Aorta (tissue), 5 donors: ENCODE measurements around the gene MKNK1. TPM values are rescaled to one million over a fixed set of nuclear protein-coding genes. Genes with fewer than 3 reads are reported as not detected.

Experiments
- ATAC-seq: fragments of 200-7000 bp; cut with Tn5 transposase; one replicate; pipeline ENCODE4 v1.9.1; 2022; ENCODE audit warnings: moderate library complexity; ENCODE audit not compliant: low FRiP score
- DNase-seq, 2 donors: peaks; one replicate each; pipeline ENCODE4 v3.0.0-alpha.2; 2020
- H3K27ac ChIP-seq, 2 donors: one replicate each; pipeline ENCODE4 v1.5.1; 2013; ENCODE audit warnings: low read length in 2 of 2, mild to moderate bottlenecking in 2 of 2, moderate library complexity in 2 of 2, control low read depth in 1 of 2, inconsistent platforms in 1 of 2, low read depth in 1 of 2
- H3K27me3 ChIP-seq, 2 donors: one replicate each; pipeline ENCODE4 v1.6.1; 2013; ENCODE audit warnings: control low read depth in 1 of 2, low read length in 1 of 2, mild to moderate bottlenecking in 1 of 2, moderate library complexity in 1 of 2; ENCODE audit not compliant: insufficient read depth in 2 of 2, control insufficient read depth in 1 of 2
- H3K36me3 ChIP-seq, 2 donors: one replicate each; pipeline ENCODE4 v1.6.1; 2013; ENCODE audit warnings: control low read depth in 1 of 2, low read length in 1 of 2, mild to moderate bottlenecking in 1 of 2; ENCODE audit not compliant: insufficient read depth in 2 of 2, control insufficient read depth in 1 of 2
- H3K4me1 ChIP-seq, 2 donors: one replicate each; pipeline ENCODE4 v1.6.1; 2013; ENCODE audit warnings: low read length in 2 of 2, control low read depth in 1 of 2, mild to moderate bottlenecking in 1 of 2, moderate library complexity in 1 of 2; ENCODE audit not compliant: insufficient read depth in 2 of 2, control insufficient read depth in 1 of 2
- H3K4me3 ChIP-seq, 2 donors: one replicate each; pipeline ENCODE4 v1.5.1; 2013; ENCODE audit warnings: low read length in 2 of 2, control low read depth in 1 of 2, mild to moderate bottlenecking in 1 of 2
- H3K9me3 ChIP-seq: one replicate; pipeline ENCODE4 v1.6.1; 2013; ENCODE audit warnings: mild to moderate bottlenecking, low read length; ENCODE audit not compliant: control insufficient read depth
- WGBS, 2 donors: extraction: QIAGEN DNeasy Blood & Tissue Kit; methylation state at CpG; one replicate each; pipeline ENCODE4 v1.1.7; 2013; 5-methylcytosine and 5-hydroxymethylcytosine counted together
- intact Hi-C, 2 donors: fragments of 100-400 bp; cut with DNase I; formaldehyde crosslinking; loops; one replicate each; pipeline versions ENCODE4 v1.14.2 to v1.15.0; 2022
- polyA plus RNA-seq, 2 donors: library from polyadenylated mRNA; stranded (reverse); fragments of 200-250 nt; gene quantifications; one replicate each; pipeline ENCODE4 v1.2.3, GENCODE V29; 2013
- total RNA-seq, 2 donors: library from RNA; stranded (reverse); fragmentation: NEBNext Ultra II Directional; extraction: Animal tissue kit (Norgen Biotek cat#: 25700); gene quantifications; one replicate each; pipeline ENCODE4 v1.2.1, GENCODE V29; 2021
- donor health status: healthy with polysubstance abuse.
- donor health status: Bipolar disorder and iron deficiency.
- donor health status: DM: no; HTN: no; CAD: no.
- donor health status: DM: no; HTN: no; CAD: no.
- donor health status: DM: yes; HTN: yes; CAD: no.

The MKNK1 gene
- total and polyA plus RNA-seq, 4 donors: 25.5 to 111 (median 72.3) TPM

DNA sequence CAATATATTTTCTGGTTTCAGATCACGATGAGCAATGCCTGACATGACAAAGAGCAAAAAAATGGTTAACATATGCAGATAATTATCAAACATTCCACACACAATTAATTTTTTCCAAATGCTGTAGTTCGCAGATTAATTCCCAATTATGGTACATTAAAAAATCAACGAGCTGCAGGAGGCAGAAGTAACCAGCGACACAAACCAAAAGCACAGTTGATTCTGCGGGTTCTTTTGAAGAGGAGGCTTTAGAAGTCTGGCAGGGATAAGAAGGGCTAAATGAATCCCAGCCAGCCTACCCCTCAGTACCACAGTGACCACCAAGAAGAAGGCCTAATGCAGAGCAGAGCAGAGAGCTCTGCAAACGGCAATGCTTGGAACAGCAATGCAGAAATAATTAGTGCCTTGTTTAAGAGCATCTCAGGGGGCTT, 35.6 kb downstream of the MKNK1 start:
- 91 to 93% methylated on average over 6 of the region's 6 CpGs for WGBS, 2 donors
- intact Hi-C loops: no loop called here
- ATAC-seq: no peak

GRCh38 chr1:46563341-46563740, 40.7 kb downstream of the MKNK1 start:
- no peaks in the 10 kb centered on the region for H3K4me1 ChIP-seq
- H3K36me3 ChIP-seq: peaks cover 3 to 16% of the 10 kb centered on the region in 2 donors
- no peak overlapping the region for H3K4me3 ChIP-seq
- no peaks in the 10 kb centered on the region for H3K27me3 ChIP-seq
- intact Hi-C loops: no loop called here
- DNase-seq (peak in 1 of 2 donors; percentile 3), ATAC-seq (no peak)
- H3K9me3 ChIP-seq: no peaks in the 10 kb centered on the region
- 86 to 91% methylated on average over 4 of the region's 4 CpGs for WGBS, 2 donors
- H3K27ac ChIP-seq: no peak overlapping the region

More for the DNA sequence above, 35.6 kb downstream of the MKNK1 start:
- H3K4me1 ChIP-seq: no peaks in the 10 kb centered on the region
- H3K27me3 ChIP-seq: no peaks in the 10 kb centered on the region
- DNase-seq: no peak
- no peaks in the 10 kb centered on the region for H3K9me3 ChIP-seq
- no peak overlapping the region for H3K4me3 ChIP-seq
- H3K36me3 ChIP-seq: peaks cover 3 to 10% of the 10 kb centered on the region in 2 donors
- H3K27ac ChIP-seq: no peak overlapping the region

DNA sequence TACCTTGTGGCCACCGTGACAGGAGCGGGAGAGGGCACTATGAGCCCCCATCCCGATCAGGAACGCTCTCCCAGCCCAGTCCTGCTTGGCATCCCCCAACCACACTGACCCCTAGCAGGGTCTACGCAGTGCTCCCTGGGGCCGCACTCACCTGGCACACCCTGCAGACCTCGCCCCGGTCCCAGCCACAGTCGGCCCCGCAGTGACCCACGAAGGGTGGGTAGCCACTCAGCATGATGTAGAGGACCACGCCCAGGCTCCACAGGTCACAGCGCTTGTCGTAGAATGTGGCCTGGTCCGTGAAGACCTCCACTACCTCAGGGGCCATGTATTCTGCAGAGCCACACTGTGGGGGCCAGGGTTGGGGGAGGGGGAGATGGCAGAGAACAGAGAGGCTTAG, 41.6 kb downstream of the MKNK1 start:
- no peak for ATAC-seq

GRCh38 chr1:46558966-46559365, 45.1 kb downstream of the MKNK1 start:
- WGBS, 2 donors: 93 to 94% methylated on average over 8 of the region's 8 CpGs
- intact Hi-C loops: no loop called here
- no peak for ATAC-seq
- DNase-seq: peak in 1 of 2 donors; percentile 57
- Histone ChIP-seq H3K27me3 (no peaks in the 10 kb centered on the region), H3K27ac (no peak overlapping the region), H3K36me3 (peaks cover 0 to 10% of the 10 kb centered on the region in 2 donors), H3K4me3 (no peak overlapping the region), H3K4me1 (no peaks in the 10 kb centered on the region), H3K9me3 (no peaks in the 10 kb centered on the region)

More for the DNA sequence above, 41.6 kb downstream of the MKNK1 start:
- no peaks in the 10 kb centered on the region for H3K27me3 ChIP-seq
- no peaks in the 10 kb centered on the region for H3K9me3 ChIP-seq
- intact Hi-C loops: no loop called here
- DNase-seq: peak in 1 of 2 donors; percentile 63
- H3K4me1 ChIP-seq: no peaks in the 10 kb centered on the region
- 94% methylated on average over 15 of the region's 15 CpGs for WGBS, 2 donors
- H3K4me3 ChIP-seq: no peak overlapping the region
- H3K36me3 ChIP-seq: peaks cover 1 to 16% of the 10 kb centered on the region in 2 donors
- no peak overlapping the region for H3K27ac ChIP-seq

GRCh38 chr1:46558141-46558963, 45.7 kb downstream of the MKNK1 start:
- DNase-seq (peak in 1 of 2 donors; percentile 55), ATAC-seq (no peak)
- Histone ChIP-seq H3K4me1 (no peaks in the 10 kb centered on the region), H3K27me3 (no peaks in the 10 kb centered on the region), H3K4me3 (no peak overlapping the region), H3K36me3 (peaks cover 0 to 10% of the 10 kb centered on the region in 2 donors), H3K9me3 (no peaks in the 10 kb centered on the region), H3K27ac (no peak overlapping the region)
- intact Hi-C loops: no loop called here
- 77 to 79% methylated on average over 20 of the region's 20 CpGs for WGBS, 2 donors

DNA sequence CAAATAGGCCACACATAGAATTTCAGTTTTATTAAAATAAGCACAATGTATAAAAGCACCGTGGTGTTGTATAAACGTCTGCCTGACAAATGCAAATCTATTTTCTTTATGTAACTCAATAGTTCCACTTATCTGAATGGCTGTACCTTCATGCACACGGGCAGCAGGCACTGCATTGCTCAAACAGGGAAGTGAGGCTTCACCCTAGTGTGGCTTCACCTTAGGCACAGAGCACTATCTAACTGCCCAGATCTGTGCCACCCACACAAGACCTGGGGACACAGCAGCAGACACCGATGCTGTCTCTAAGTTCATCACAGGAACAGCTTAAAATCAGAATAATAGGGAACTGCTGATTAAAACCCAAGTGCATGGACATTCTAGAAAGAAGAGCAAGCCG, 46.7 kb downstream of the MKNK1 start:
- Histone ChIP-seq H3K27me3 (no peaks in the 10 kb centered on the region), H3K4me3 (no peak overlapping the region), H3K27ac (no peak overlapping the region), H3K9me3 (no peaks in the 10 kb centered on the region), H3K36me3 (peaks cover 0 to 10% of the 10 kb centered on the region in 2 donors), H3K4me1 (no peaks in the 10 kb centered on the region)
- WGBS, 2 donors: 61 to 63% methylated on average over 5 of the region's 5 CpGs
- DNase-seq (peak in 1 of 2 donors; percentile 17), ATAC-seq (no peak)
- intact Hi-C loops: no loop called here

DNA sequence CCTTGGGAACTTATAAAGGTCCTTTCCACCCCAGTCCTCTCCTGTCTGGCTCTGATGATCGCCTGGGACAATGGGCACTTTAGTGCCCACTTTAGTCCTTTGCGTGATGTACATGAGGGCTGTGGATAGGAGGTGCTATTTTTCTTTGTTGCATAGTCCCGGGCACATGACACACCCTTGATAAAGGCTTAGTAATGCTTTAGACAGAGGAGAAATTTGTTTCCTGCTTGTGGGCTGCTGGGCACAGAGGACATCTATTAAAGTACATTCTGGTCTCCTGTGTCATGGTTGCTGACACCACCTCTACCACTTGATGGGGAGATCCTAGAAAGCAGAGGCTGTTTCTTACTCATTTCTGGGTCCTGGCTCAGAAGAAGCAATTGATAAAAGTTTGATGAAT, 47.2 kb downstream of the MKNK1 start:
- Histone ChIP-seq H3K9me3 (no peaks in the 10 kb centered on the region), H3K4me1 (no peaks in the 10 kb centered on the region), H3K27ac (no peak overlapping the region), H3K27me3 (no peaks in the 10 kb centered on the region), H3K4me3 (no peak overlapping the region), H3K36me3 (peaks cover 0 to 9% of the 10 kb centered on the region in 2 donors)
- DNase-seq: no peak
- intact Hi-C loops: no loop called here
- ATAC-seq: no peak
- 59 to 67% methylated on average over 3 of the region's 3 CpGs for WGBS, 2 donors

DNA sequence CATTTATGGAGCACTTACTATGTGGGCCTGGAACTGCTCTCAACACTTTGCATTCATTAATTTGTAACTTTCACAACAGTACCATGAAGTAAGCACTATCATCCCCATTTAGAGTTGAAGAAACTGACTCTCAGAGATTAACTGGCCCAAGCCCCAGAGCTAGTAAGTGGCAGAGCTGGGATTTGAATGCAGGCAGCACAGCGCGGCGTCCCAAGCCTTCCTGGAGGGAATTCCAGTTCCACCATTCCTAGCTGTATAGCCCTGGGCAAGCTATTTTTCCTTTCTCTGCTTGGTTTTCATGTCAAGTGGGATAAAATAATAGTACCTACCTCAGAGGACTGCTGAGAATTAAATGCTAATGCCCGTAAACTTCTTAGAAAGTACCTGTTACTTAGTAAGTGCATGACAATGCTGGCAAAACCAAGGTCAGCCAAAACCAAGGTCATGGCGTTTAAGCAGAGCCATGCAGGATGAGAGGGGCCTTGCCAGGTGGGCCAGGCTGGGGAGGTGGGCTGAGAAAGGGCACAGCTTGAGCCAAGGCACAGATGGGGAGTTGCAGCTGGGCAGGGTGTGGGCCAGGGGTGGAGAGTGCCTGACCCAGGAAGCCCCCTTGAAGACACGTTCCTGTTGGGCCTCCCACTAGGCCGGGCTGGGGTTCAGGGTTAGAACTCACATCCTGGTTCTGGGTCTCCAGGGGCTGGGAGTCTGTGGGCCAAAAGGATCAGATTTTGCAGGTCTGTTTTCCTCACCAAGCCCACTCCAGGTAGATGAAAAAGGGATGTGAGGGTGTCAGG, 48.0 kb downstream of the MKNK1 start:
- Histone ChIP-seq H3K9me3 (no peaks in the 10 kb centered on the region), H3K4me3 (no peak overlapping the region), H3K27me3 (no peaks in the 10 kb centered on the region), H3K27ac (no peak overlapping the region), H3K4me1 (no peaks in the 10 kb centered on the region), H3K36me3 (peaks cover 0 to 4% of the 10 kb centered on the region in 2 donors)
- intact Hi-C loops: no loop called here
- DNase-seq (peak in 1 of 2 donors; percentile 64), ATAC-seq (no peak)
- WGBS, 2 donors: 80 to 84% methylated on average over 7 of the region's 7 CpGs
